Kidney epithelial cell (primary cell): ENCODE results near the gene CD276. TPM values are rescaled to one million over a fixed set of nuclear protein-coding genes. Genes with fewer than 3 reads are reported as not detected.
"Not testable (repeated sequence)": the region's sequence is repeated elsewhere in the genome, so short reads cannot be mapped to it uniquely, and the experiment has no call there.

Source experiments
- DNase-seq: peaks from one replicate; pipeline ENCODE4 v3.0.0-alpha.2; 2010; ENCODE audit warnings: low read depth
- H3K27me3 ChIP-seq: 2 replicates; pipeline ENCODE4 v1.6.0; 2011; ENCODE audit warnings: low read length; ENCODE audit not compliant: control insufficient read depth, insufficient read depth
- H3K36me3 ChIP-seq: 2 replicates; pipeline ENCODE4 v1.5.1; 2011; ENCODE audit warnings: low read length; ENCODE audit not compliant: control insufficient read depth, insufficient read depth
- H3K4me3 ChIP-seq: 2 replicates; pipeline ENCODE4 v1.5.1; 2011; ENCODE audit warnings: low read depth, mild to moderate bottlenecking, control low read depth, low read length
- total RNA-seq: library from RNA; depleted of rRNA; stranded (reverse); fragments of >200 nt; gene quantifications from 2 replicates; pipeline ENCODE4 v1.2.3, GENCODE V29; 2015
- TF ChIP-seq, protein P1 (sequence below): IDR thresholded peaks from 2 replicates; pipeline ENCODE4 v1.5.1; 2011; ENCODE audit warnings: mild to moderate bottlenecking, moderate library complexity, low read length, control low read depth, inconsistent platforms; ENCODE audit not compliant: insufficient read depth, poor library complexity, severe bottlenecking

Gene CD276
- total RNA-seq, 1 donor from 2014 or later: 153 TPM

DNA sequence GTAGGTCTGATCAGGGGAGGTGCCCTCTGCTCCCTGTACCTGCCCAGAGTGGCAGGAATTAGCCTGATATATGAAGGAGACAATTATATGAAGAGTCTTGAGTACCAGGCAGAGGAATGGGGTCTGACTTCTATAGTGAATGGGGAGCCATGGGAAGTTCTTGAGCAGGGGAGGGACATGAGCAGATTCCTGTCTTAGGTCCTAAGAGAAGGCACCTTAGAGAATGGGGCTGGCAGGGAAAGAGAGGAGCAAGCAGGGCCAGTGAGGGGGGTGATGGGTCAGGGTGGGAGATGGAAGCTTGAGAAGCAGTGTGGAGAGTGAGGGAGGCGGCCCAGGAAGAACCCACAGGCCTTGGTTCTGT is 12.4 kb downstream of the CD276 start:
- TF ChIP-seq, protein P1, sequence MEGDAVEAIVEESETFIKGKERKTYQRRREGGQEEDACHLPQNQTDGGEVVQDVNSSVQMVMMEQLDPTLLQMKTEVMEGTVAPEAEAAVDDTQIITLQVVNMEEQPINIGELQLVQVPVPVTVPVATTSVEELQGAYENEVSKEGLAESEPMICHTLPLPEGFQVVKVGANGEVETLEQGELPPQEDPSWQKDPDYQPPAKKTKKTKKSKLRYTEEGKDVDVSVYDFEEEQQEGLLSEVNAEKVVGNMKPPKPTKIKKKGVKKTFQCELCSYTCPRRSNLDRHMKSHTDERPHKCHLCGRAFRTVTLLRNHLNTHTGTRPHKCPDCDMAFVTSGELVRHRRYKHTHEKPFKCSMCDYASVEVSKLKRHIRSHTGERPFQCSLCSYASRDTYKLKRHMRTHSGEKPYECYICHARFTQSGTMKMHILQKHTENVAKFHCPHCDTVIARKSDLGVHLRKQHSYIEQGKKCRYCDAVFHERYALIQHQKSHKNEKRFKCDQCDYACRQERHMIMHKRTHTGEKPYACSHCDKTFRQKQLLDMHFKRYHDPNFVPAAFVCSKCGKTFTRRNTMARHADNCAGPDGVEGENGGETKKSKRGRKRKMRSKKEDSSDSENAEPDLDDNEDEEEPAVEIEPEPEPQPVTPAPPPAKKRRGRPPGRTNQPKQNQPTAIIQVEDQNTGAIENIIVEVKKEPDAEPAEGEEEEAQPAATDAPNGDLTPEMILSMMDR: no peak

DNA sequence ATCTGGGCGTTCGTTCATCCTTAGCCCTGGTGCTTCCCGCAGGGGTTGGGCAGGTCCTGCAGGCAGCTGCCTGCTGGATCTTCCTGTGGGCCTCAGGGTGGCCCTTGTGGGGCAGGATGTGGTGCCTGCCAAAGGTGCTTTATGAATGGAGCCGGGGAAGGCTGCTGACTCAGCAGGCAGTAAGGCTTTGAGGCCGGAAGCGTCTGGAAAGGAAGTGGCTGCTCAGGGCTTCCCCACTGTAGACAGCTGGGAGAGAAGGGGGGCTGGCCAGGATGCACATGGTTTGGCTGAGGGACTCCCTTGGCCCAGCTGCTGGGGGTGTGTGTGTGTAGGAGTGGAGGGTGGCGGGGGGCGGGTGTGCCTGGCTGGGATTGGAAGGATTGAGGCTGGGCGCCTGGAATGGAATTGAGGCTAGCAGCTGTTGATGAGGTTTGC is 12.9 kb downstream of the CD276 start:
- no peaks in the 10 kb centered on the region for H3K27me3 ChIP-seq
- TF ChIP-seq, protein P1: no peak
- no peaks in the 10 kb centered on the region for H3K36me3 ChIP-seq
- peak; percentile 80 for DNase-seq
- no peak overlapping the region for H3K4me3 ChIP-seq

More for the DNA sequence above, 12.4 kb downstream of the CD276 start:
- Histone ChIP-seq H3K27me3 (no peaks in the 10 kb centered on the region), H3K4me3 (no peak overlapping the region), H3K36me3 (no peaks in the 10 kb centered on the region)
- DNase-seq: no peak

GRCh38 chr15:73699249-73700040 is 15.3 kb downstream of the CD276 start:
- Histone ChIP-seq H3K36me3 (no peaks in the 10 kb centered on the region), H3K4me3 (no peak overlapping the region), H3K27me3 (no peaks in the 10 kb centered on the region)
- TF ChIP-seq, protein P1: no peak
- no peak for DNase-seq

GRCh38 chr15:73700041-73700842 is 16.1 kb downstream of the CD276 start:
- no peaks in the 10 kb centered on the region for H3K36me3 ChIP-seq
- H3K4me3 ChIP-seq: no peak overlapping the region
- H3K27me3 ChIP-seq: no peaks in the 10 kb centered on the region
- TF ChIP-seq, protein P1: peak; percentile 92
- DNase-seq: peak; percentile 19

- H3K36me3 ChIP-seq, H3K27me3 ChIP-seq, DNase-seq, H3K4me3 ChIP-seq: not testable (repeated sequence)
These were observed 18.4 kb downstream of the CD276 start for GRCh38 chr15:73702311-73703239.

DNA sequence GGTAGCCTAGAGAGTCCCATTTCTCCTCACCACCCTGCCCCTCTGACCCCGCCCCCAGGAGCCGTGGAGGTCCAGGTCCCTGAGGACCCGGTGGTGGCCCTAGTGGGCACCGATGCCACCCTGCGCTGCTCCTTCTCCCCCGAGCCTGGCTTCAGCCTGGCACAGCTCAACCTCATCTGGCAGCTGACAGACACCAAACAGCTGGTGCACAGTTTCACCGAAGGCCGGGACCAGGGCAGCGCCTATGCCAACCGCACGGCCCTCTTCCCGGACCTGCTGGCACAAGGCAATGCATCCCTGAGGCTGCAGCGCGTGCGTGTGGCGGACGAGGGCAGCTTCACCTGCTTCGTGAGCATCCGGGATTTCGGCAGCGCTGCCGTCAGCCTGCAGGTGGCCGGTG is 19.4 kb downstream of the CD276 start:
- H3K27me3 ChIP-seq, DNase-seq, H3K4me3 ChIP-seq, H3K36me3 ChIP-seq: not testable (repeated sequence)

GRCh38 chr15:73704142-73704868 is 20.1 kb downstream of the CD276 start:
- H3K36me3 ChIP-seq, H3K4me3 ChIP-seq: not testable (repeated sequence)

More at GRCh38 chr15:73704142-73704868, 20.1 kb downstream of the CD276 start:
- not testable (repeated sequence) for DNase-seq, H3K27me3 ChIP-seq
